Hepatocyte (in vitro differentiated cells): ENCODE measurements around the gene SEZ6L2. TPM values are rescaled to one million over a fixed set of nuclear protein-coding genes. Genes with fewer than 3 reads are reported as not detected.
"Not testable (repeated sequence)": the region's sequence is repeated elsewhere in the genome, so short reads cannot be mapped to it uniquely, and the experiment has no call there.

ENCODE experiments used
- DNase-seq: peaks from one replicate; pipeline ENCODE4 v3.0.0-alpha.2; 2016; ENCODE audit warnings: low spot score
- H2AFZ ChIP-seq: fragments of 200-600 bp; sonication (generic); 2 replicates; pipeline ENCODE4 v1.6.0; 2016; ENCODE audit warnings: antibody characterized with exemption, mild to moderate bottlenecking
- H3K27ac ChIP-seq: fragments of 200-600 bp; sonication (generic); 2 replicates; pipeline ENCODE4 v1.5.1; 2016; ENCODE audit warnings: mild to moderate bottlenecking
- H3K27me3 ChIP-seq: fragments of 200-600 bp; sonication (generic); 2 replicates; pipeline ENCODE4 v1.6.1; 2016
- H3K36me3 ChIP-seq: fragments of 200-600 bp; sonication (generic); replicated peaks from 2 replicates; pipeline ENCODE4 v1.5.1; 2016; ENCODE audit warnings: low read depth; ENCODE audit not compliant: insufficient read depth
- H3K4me1 ChIP-seq: fragments of 200-600 bp; sonication (generic); 2 replicates; pipeline ENCODE4 v1.5.1; 2016; ENCODE audit warnings: mild to moderate bottlenecking, moderate library complexity; ENCODE audit not compliant: insufficient read depth
- H3K4me2 ChIP-seq: fragments of 200-600 bp; sonication (generic); 2 replicates; pipeline ENCODE4 v1.6.0; 2016
- H3K4me3 ChIP-seq: fragments of 200-600 bp; sonication (generic); 2 replicates; pipeline ENCODE4 v1.5.1; 2016; ENCODE audit warnings: mild to moderate bottlenecking
- H3K79me2 ChIP-seq: fragments of 200-600 bp; sonication (generic); 2 replicates; pipeline ENCODE4 v1.6.0; 2017; ENCODE audit warnings: mild to moderate bottlenecking
- H3K9me2 ChIP-seq: fragments of 200-600 bp; sonication (generic); replicated peaks from 2 replicates; pipeline ENCODE4 v1.6.0; 2017; ENCODE audit warnings: mild to moderate bottlenecking; ENCODE audit not compliant: insufficient read depth
- H3K9me3 ChIP-seq: fragments of 200-600 bp; sonication (generic); 2 replicates; pipeline ENCODE4 v1.5.1; 2016; ENCODE audit warnings: low read depth, mild to moderate bottlenecking
- H4K20me1 ChIP-seq: fragments of 200-600 bp; sonication (generic); 2 replicates; pipeline ENCODE4 v1.6.0; 2016; ENCODE audit warnings: mild to moderate bottlenecking; ENCODE audit not compliant: insufficient read depth, poor library complexity, severe bottlenecking
- EZH2 ChIP-seq: fragments of 200-600 bp; sonication (generic); IDR thresholded peaks from 2 replicates; pipeline ENCODE4 v1.6.1; 2016; ENCODE audit warnings: antibody characterized with exemption, mild to moderate bottlenecking, borderline replicate concordance
- EZH2phosphoT487 ChIP-seq: fragments of 200-600 bp; sonication (generic); IDR thresholded peaks from one replicate; pipeline ENCODE4 v1.6.1; 2018; ENCODE audit warnings: antibody characterized with exemption, mild to moderate bottlenecking, low read depth, moderate library complexity; ENCODE audit not compliant: unreplicated experiment, severe bottlenecking
- WGBS: methylation state at CpG from one replicate; pipeline ENCODE4 v1.1.6; 2016; ENCODE audit warnings: low lambda C conversion rate; ENCODE audit errors: missing lambda C conversion rate; 5-methylcytosine and 5-hydroxymethylcytosine counted together
- polyA plus RNA-seq: library from polyadenylated mRNA; unstranded; fragments of >200 nt; fragmentation: Nextera tagmentation; extraction: Ambion mirVana; gene quantifications from 2 replicates; pipeline ENCODE4 v1.2.1, GENCODE V29; 2016
- total RNA-seq: library from RNA; depleted of rRNA; stranded (reverse); fragments of >200 nt; gene quantifications from 2 replicates; pipeline ENCODE4 v1.2.3, GENCODE V29; 2014
- TF ChIP-seq, protein P1 (sequence below): fragments of 200-600 bp; sonication (generic); IDR thresholded peaks from 2 replicates; pipeline ENCODE4 v1.5.1; 2016; ENCODE audit warnings: antibody characterized with exemption, mild to moderate bottlenecking; ENCODE audit not compliant: poor library complexity

The SEZ6L2 gene
- total and polyA plus RNA-seq, 2 experiments from 2014 or later = 36.1 to 39.9 TPM

DNA sequence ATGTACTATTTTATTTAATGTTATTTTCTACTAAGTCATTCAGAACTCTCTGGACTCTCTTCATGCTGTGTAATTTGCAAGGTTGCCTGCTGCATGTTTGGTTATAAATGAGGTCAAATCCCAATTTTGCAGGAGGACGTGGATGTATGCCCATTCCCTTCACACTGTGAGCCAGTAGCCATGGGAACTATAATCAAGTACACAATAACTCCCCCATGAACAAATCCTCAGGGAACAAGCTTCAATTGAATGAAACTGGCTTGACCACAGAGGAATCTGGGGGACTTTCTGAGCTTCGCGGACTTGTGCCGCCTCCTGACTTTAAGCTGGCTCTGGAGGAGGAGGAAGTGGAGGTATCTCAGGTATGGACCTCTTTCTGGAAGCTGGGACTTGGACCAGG lies 41.3 kb upstream of the SEZ6L2 start:
- Histone ChIP-seq H3K79me2 (no peaks in the 10 kb centered on the region), H3K9me2 (no peaks in the 10 kb centered on the region), H3K36me3 (no peaks in the 10 kb centered on the region), H3K27me3 (no peaks in the 10 kb centered on the region), H3K27ac (no peak overlapping the region), H3K4me1 (peaks cover 19% of the 10 kb centered on the region), H3K4me3 (no peak overlapping the region), H2AFZ (no peak overlapping the region), H3K9me3 (no peaks in the 10 kb centered on the region), H4K20me1 (no peaks in the 10 kb centered on the region), H3K4me2 (no peak overlapping the region)
- TF ChIP-seq, protein P1, sequence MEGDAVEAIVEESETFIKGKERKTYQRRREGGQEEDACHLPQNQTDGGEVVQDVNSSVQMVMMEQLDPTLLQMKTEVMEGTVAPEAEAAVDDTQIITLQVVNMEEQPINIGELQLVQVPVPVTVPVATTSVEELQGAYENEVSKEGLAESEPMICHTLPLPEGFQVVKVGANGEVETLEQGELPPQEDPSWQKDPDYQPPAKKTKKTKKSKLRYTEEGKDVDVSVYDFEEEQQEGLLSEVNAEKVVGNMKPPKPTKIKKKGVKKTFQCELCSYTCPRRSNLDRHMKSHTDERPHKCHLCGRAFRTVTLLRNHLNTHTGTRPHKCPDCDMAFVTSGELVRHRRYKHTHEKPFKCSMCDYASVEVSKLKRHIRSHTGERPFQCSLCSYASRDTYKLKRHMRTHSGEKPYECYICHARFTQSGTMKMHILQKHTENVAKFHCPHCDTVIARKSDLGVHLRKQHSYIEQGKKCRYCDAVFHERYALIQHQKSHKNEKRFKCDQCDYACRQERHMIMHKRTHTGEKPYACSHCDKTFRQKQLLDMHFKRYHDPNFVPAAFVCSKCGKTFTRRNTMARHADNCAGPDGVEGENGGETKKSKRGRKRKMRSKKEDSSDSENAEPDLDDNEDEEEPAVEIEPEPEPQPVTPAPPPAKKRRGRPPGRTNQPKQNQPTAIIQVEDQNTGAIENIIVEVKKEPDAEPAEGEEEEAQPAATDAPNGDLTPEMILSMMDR = no peak
- TF ChIP-seq EZH2phosphoT487 (no peak), EZH2 (no peak)
- DNase-seq = no peak
- 93% methylated on average over 4 of the region's 4 CpGs for WGBS

DNA sequence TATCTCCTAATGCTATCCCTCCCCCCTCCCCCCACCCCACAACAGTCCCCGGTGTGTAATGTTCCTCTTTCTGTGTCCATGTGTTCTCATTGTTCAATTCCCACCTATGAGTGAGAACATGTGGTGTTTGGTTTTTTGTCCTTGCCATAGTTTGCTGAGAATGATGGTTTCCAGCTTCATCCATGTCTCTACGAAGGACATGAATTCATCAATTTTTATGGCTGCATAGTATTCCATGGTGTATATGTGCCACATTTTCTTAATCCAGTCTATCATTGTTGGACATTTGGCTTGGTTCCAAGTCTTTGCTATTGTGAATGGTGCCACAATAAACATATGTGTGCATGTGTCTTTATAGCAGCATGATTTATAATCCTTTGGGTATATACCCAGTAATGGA lies 32.4 kb upstream of the SEZ6L2 start:
- H3K9me3 ChIP-seq, H3K4me3 ChIP-seq, DNase-seq, H3K27me3 ChIP-seq, H3K27ac ChIP-seq, H3K36me3 ChIP-seq, H4K20me1 ChIP-seq, H3K4me1 ChIP-seq, H3K9me2 ChIP-seq, H2AFZ ChIP-seq, H3K4me2 ChIP-seq, H3K79me2 ChIP-seq: not testable (repeated sequence)
- 97% methylated on average over 2 of the region's 2 CpGs for WGBS

DNA sequence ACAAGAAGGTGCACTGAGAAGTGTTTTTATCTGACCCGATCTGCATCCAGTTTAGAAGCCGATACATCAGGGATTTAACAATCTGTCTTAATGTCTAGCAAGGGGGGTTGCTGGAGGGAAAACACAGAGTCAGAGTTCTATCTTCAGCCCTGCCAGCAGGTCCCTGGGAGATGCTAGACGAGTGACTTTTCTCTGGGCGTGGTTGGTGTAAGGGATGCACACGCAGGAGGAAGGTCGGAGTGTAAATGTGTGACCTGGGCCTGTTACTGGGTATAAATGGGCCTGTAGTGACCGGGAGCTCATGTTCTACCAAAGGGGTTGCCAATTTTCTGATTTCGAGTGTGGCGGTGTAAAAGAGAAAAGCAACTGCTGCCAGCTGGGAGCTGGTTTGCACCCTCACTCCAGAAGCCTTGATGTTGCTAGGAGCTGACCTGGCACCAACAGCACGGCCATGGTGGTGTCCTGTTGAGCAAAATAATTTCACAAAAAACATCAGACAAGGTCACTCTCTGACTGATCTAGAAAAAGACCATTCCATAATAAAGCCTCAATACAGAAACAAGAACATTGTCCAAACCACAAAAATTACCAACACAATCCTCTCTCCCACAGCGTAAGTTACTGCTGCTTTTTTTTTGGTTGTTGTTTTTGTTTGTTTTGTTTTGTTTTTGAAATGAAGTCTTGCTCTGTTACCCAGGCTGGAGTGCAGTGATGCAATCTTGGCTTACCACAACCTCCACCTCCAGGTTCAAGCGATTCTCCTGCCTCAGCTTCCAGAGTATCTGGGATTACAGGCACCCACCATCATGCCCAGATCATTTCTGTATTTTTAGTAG lies 27.9 kb upstream of the SEZ6L2 start:
- Histone ChIP-seq H3K4me3 (peak overlapping the region; percentile 87), H3K9me2 (no peaks in the 10 kb centered on the region), H4K20me1 (no peaks in the 10 kb centered on the region), H3K36me3 (no peaks in the 10 kb centered on the region), H3K79me2 (peaks cover 36% of the 10 kb centered on the region), H3K4me2 (peak overlapping the region; percentile 90), H3K27ac (peak overlapping the region; percentile 83), H2AFZ (peak overlapping the region; percentile 74), H3K4me1 (peaks cover 13% of the 10 kb centered on the region), H3K27me3 (no peaks in the 10 kb centered on the region), H3K9me3 (no peaks in the 10 kb centered on the region)
- TF ChIP-seq, protein P1 = no peak
- TF ChIP-seq EZH2 = no peak
- no peak for TF ChIP-seq EZH2phosphoT487
- DNase-seq = no peak
- WGBS = 71% methylated on average over 12 of the region's 12 CpGs

DNA sequence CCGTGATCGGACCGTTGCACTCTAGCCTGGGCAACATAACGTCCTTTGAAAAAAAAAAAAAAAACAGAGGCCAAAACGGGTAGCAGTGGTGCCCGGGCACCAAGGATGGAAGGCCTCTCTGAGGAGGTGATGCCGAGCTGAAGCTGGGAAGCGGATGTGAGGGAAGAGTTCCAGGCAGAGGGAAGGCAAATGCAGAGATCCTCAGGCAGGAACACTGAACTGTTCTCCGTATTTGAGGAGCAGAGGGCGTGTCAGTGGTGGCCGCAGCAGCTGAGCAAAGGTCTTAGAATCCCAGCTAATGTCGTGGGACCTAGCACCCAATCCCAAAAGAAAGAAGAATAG lies 27.3 kb upstream of the SEZ6L2 start:
- no peaks in the 10 kb centered on the region for H4K20me1 ChIP-seq
- WGBS = 6% methylated on average over 12 of the region's 12 CpGs
- no peaks in the 10 kb centered on the region for H3K27me3 ChIP-seq
- TF ChIP-seq EZH2phosphoT487 (no peak), EZH2 (no peak)
- TF ChIP-seq, protein P1 = no peak
- no peaks in the 10 kb centered on the region for H3K9me3 ChIP-seq
- peak overlapping the region; percentile 74 for H2AFZ ChIP-seq
- H3K4me3 ChIP-seq = peak overlapping the region; percentile 87
- peak; percentile 44 for DNase-seq
- H3K36me3 ChIP-seq = no peaks in the 10 kb centered on the region
- peak overlapping the region; percentile 90 for H3K4me2 ChIP-seq
- H3K4me1 ChIP-seq = peaks cover 13% of the 10 kb centered on the region
- peak overlapping the region; percentile 83 for H3K27ac ChIP-seq
- no peaks in the 10 kb centered on the region for H3K9me2 ChIP-seq
- peaks cover 41% of the 10 kb centered on the region for H3K79me2 ChIP-seq
